GM10266 (cell line): ENCODE data around the gene SASH1.

Experiments used
- DNase-seq: peaks from one replicate; pipeline ENCODE4 v3.0.0; 2012; ENCODE audit errors: extremely low spot score
- CTCF ChIP-seq: IDR thresholded peaks from 2 replicates; pipeline ENCODE4 v1.5.1; 2012; ENCODE audit warnings: mild to moderate bottlenecking, low read depth; ENCODE audit not compliant: control insufficient read depth, insufficient read depth; ENCODE audit errors: missing control alignments

SASH1 gene

GRCh38 chr6:148593130-148593812, 250.6 kb downstream of the SASH1 start:
- no peak for DNase-seq
- TF ChIP-seq CTCF, result no peak

GRCh38 chr6:148593813-148594170, 251.2 kb downstream of the SASH1 start:
- TF ChIP-seq CTCF, result no peak
- no peak for DNase-seq

- no peak for DNase-seq
- no peak for TF ChIP-seq CTCF
Measured at GRCh38 chr6:148595550-148595949, 252.9 kb downstream of the SASH1 start.

GRCh38 chr6:148596891-148597455, 254.3 kb downstream of the SASH1 start:
- TF ChIP-seq CTCF, result no peak
- no peak for DNase-seq

- DNase-seq, result no peak
- no peak for TF ChIP-seq CTCF
Measured at GRCh38 chr6:148598724-148599123, 256.1 kb downstream of the SASH1 start.

GRCh38 chr6:148599967-148600426, 257.4 kb downstream of the SASH1 start:
- DNase-seq, result no peak
- no peak for TF ChIP-seq CTCF
